ENCODE measurements around the gene LRCOL1. TPM values are rescaled to one million over a fixed set of nuclear protein-coding genes. Genes with fewer than 3 reads are reported as not detected.
A peak's percentile ranks its signal among the peaks of the same experiment; 100 is the strongest.

Gene LRCOL1
- total RNA-seq, 1 donor from 2014 or later = not detected

- DNase-seq = no peak
These were observed 24.9 kb upstream of the LRCOL1 start for GRCh38 chr12:132635076-132635955.

DNA sequence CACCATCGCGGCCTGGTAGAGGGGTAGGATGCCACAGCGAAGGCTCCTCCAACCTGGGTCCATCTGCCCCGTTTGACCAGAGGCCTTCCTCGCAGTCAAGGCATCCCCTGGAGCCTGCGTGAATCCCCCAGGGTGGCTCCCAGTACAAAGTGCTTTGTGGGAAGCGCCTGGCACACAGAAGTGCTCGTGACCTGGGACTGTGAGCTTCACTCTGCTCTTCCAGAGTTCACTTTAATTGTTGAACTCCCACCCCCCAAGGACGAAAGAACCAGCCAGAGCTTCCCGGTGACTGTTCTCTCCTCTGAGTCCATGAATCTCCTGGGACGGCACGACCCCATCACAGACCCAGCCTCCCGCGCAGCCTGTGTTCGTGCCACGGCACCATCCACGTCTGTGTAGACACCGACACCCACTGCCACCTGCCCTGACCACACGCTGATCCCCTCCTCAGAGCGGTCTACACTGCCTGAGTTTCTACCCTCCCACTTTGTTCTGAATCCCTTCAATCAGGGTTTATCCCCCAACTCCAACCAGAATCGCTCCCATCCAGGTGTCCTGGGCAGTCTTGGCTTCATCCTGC, 24.1 kb upstream of the LRCOL1 start:
- no peak for DNase-seq

DNA sequence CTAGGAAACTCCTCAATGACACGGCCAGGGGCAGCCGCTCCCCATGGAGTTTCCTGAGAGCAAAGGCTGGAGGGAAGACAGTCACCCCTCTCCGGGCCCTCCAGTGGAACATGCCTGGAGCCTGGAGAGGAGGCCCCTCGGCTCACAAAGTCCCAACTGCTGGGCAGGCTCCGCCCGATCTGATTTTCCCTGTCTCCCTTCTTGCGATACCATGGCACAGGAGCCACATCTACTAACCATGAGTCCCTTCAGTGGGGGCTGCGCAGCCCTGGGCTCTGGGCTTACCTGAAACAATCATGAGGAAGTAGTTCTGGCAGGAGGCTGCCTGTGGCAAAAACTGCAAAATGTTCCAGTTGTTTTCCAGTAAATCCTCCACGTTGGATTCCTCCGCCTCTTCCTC, 23.5 kb upstream of the LRCOL1 start:
- no peak for DNase-seq

GRCh38 chr12:132633398-132633797, 23.0 kb upstream of the LRCOL1 start:
- DNase-seq = no peak

DNA sequence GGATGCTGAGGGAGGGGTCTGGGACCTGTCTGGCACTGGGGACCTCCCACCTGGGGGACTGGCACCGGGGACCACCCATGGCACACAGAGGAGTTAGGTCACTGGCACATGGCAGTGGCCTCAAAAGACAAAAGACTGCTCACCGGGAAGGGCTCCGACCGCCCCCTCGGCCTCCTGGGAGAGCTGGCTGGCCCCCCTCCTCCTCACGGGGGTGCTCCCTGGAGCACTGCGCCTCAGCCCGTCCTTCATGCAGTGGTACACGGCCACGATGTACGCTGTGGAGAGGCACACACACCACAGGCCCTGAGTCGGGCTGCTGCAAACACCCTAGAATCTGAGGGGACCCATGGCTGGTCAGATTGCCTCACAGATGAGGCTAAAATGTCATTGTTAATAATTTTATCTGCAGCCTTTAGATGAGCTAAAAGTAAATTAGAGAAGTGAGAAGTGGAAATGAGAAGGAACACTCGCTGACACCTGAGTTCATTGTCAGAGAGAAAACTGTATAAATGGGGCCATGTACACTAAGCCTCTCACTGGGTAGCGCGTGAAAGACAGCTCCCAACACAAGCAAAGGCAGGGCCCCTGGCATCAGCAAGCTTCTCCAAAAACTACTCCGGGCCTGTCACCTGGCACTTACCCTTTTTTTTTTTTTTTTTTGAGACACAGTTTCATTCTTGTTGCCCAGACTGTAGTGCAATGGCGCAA, 22.3 kb upstream of the LRCOL1 start:
- DNase-seq = no peak

- no peak for DNase-seq
These were observed 21.3 kb upstream of the LRCOL1 start for GRCh38 chr12:132631666-132632065.

- DNase-seq = no peak
These were observed 20.3 kb upstream of the LRCOL1 start for GRCh38 chr12:132630672-132631071.

DNA sequence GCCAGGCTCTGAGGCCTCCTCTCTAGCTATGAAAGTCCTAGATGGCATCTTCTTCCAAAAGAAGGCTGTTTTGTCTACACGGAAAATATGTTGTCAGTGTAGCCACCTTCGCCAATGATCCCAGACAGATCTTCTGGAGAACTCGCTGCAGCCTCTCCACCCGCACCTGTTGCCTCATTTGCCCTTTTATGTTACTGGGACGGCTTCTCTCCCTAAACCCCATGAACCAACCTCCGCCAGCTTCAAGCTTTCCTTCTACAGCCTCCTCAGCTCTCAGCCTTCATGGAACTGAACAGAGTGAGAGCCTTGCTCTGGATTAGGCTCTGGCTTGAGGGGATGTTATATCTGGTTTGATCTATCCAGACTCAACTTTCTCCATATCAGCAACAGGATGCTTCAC, 18.9 kb upstream of the LRCOL1 start:
- no peak for DNase-seq

DNA sequence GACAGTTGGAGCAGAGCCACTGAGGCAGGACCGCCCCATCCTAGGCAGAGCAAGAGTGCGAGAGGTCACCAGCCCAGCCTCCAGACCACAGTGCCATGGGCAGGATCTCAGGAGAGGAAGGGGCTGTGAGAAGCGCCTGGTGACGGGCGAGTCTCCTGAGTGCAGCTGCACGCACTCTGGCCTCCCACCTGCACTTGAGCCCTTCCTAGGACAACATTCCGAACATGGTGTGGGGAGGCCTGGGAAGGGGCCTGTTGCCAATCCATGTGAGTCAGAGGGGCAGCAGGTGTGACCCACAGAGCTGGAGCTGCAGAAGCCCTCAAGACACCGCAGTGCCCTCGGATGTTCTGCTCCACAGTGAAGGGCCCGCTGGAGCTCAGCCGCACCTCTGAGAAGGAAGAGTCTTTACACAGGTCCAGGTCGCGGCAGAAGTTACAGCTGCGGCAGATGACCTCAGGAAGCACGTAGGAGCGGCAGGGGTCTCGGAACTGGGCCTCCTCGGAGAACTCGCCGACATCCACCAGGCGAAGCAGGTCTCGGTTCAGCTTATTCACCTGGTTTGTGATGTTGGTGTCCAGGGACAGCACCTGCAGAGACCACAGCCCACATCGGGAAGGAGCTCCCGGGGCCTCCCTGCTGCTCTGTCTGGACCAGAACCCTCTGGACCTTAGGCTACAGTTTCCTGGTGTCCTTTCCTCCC, 15.5 kb upstream of the LRCOL1 start:
- DNase-seq = no peak

DNA sequence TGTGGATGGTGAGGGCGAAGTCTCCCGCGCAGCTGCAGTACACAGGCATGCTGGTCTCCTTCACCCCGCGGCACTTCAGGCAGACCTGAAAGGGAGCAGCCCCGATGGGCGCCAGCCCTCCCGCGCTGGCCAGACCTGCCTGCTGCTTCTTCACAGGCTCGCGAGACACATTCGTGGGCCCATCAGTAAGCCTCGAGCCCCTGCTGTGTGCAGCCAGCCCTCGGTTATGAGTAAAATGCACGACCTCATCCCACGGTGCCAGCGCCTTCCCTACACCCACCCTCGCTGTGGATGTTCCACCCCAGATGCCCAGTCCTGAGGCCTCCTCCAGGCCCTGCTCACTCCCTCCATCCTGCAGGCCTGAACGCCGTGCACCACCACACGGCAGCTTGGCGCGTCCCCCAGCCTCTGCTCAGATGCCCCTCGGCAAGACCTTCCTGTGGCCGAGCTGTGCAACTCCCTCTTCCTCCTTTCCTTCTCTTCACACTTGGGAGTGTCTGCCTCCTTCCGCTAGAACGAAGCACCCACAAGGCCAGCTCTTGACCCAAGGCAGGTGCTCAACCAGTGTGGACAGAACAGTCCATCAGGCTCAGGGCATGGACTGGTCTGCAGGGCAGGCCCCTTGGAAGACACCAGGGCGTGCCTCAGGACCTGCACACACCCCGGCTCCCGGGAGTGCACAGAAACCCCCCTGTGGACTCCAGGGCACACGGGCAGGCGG, 14.7 kb upstream of the LRCOL1 start:
- DNase-seq = no peak

DNA sequence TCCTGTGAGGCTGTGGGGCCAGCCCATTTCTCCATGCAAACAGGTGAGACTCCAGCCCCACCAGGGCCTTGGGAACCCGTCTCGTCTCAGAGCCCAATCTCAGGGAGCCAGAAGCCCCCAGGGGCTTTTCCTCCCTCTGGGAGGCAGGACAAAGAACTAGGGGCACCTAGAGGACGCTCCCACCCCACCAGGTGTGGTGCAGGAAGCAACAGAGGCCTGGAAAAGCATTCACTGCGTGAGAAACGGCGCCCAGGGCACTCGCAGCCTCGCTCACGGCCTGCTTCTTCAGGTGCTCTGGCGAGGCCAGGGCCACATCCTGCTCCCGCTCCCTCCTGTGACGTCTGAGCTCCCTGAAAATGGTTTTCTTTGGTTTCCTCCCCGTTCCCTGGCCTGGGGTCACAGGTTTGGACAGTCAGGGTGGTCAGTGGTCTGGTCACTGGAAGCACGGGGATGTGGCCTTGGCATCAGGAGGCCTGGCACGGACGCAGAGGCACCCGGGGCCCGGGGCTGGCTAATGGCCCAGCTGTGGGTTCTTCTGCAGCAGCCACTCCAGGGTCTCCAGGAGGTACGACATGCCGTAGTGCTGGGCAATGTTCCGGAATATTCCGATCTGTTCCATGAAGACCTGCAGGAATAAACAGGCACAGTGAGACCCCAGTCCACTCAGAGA, 13.9 kb upstream of the LRCOL1 start:
- no peak for DNase-seq

GRCh38 chr12:132623072-132623869, 12.9 kb upstream of the LRCOL1 start:
- no peak for DNase-seq

- DNase-seq = peak; percentile 24
These were observed 12.2 kb upstream of the LRCOL1 start for GRCh38 chr12:132622437-132623071.

DNA sequence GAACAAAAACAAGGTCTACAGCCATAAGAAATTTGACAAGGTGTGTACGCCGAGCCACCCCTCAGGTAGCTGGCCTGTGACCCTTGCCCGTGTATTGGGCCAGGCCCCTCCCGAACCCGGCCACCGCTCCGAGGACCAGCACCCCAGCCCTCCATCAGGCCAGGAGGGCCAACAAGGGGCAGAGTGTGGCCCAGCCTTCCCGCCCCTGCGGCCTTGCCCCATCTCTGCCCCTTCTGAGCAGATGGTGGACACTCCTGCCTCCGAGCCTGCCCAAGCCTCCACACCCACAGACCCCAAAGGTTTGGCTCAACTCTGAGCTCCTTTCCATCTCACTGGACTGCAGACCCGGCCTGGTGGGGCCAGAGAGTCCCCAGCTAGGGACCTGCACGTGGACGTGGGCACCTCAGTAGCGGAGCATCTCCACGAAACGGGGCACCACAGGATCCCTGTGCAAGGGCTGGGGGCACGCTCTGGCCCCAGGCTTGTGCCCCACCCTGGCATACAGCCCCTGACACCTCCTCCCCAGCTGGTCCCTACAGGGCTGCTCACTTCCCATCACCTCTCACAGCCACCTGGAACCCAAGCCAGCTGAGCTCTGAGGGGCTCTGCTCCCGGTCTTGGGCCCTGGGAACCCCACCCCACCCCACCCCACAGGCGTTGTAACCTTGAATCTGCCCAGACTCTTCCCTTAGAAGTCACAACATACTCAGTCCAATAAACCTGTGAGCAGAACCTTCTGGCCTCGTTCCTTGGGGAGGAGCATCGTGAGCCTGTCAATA, 11.5 kb upstream of the LRCOL1 start:
- no peak for DNase-seq

DNA sequence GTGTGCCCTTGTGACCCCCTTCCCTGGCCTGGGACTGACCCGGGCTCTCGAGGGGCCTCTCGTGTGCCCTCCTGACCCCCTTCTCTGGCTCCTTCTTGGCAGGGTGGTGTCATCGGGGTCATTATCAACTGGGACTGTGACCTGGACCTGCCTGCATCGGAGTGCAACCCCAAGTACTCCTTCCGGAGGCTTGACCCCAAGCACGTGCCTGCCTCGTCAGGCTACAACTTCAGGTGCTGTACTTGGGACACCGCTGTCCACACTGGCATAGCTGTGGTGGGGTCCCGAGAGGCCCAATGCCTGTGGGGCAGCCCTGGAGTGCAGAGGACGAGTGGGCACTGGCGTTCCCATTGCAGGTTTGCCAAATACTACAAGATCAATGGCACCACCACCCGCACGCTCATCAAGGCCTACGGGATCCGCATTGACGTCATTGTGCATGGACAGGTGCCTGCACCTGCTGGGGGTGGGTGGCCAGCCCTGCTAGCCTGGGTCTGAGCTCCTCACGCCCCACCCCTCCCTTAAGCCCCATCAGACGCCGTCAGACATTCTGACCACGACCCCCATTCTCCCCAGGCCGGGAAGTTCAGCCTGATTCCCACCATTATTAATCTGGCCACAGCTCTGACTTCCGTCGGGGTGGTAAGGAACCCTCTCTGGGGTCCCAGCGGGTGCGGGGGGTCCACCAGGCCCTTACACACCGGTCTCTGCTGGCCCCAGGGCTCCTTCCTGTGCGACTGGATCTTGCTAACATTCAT, 10.7 kb upstream of the LRCOL1 start:
- DNase-seq = no peak

DNA sequence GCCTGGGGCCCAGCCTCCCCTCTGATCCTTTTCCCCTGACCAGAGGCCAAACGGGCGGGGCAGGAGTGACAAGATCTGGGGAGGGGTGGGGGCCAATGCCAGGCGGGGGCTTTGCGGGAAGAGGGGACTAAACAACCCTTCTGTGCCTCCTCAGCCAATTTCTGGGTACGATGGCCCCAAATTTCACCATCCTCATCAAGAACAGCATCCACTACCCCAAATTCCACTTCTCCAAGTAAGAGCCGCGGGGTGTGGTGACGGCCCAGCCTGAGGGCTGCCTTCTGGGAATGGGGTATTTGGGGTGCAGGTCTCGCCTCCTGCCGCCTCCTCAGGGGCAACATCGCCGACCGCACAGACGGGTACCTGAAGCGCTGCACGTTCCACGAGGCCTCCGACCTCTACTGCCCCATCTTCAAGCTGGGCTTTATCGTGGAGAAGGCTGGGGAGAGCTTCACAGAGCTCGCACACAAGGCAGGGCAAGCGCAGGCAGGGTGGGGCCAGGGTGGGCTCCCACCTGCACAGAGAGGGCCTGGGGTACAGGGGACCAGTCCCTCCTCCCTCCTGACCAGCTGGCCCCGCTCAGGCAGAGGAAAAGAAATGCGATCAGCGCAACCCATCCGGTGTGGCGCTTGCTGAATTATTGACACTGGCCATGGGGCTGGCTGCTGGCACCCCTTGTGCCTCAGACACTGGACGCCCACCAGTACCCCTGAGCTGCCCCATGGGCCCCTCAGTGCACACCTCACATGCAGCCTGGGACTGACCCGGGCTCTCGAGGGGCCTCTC, 9.9 kb upstream of the LRCOL1 start:
- no peak for DNase-seq

DNA sequence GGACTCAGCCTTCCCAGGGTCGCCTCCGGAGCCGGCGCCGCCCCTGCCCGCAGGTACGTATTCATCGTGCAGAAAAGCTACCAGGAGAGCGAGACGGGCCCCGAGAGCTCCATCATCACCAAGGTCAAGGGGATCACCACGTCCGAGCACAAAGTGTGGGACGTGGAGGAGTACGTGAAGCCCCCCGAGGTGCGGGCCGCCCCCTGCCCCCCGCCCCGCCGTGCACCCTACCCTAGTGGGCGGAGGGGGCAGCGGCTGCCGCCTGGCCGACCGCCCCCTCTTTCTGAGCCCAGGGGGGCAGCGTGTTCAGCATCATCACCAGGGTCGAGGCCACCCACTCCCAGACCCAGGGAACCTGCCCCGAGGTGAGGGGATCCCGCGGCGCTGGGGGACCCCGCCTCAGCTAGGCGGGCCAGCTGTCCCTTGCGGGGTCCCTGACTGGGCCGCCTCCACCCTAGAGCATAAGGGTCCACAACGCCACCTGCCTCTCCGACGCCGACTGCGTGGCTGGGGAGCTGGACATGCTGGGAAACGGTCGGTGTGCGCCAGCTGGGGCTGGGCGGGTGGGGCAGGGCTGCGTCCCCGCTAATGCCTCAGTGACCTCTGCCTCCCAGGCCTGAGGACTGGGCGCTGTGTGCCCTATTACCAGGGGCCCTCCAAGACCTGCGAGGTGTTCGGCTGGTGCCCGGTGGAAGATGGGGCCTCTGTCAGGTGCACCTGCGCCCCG, 9.2 kb upstream of the LRCOL1 start:
- DNase-seq = no peak

Data from skin of body (tissue), 2 donors.